Measurements from ENCODE around the gene CDC26.

- no peak for TF ChIP-seq EZH2 (IDR thresholded peaks at IDR 0.05; ENCODE audit: insufficient read depth, poor library complexity, severe bottlenecking)
- no peak for TF ChIP-seq EZH2phosphoT487 (IDR thresholded peaks at IDR 0.05; ENCODE audit: insufficient read depth, low read depth)
Observed at GRCh38 chr9:113245894-113246293, 29.5 kb downstream of the CDC26 start.
